Inflammatory macrophage treated with lipopolysaccharide for 1 hour (primary cell): ENCODE data around the gene PLEKHB1.

Source experiments
- DNase-seq, 2 donors: peaks; one replicate each; pipeline ENCODE4 v3.0.0-alpha.2; 2020 to 2022

The PLEKHB1 gene

DNA sequence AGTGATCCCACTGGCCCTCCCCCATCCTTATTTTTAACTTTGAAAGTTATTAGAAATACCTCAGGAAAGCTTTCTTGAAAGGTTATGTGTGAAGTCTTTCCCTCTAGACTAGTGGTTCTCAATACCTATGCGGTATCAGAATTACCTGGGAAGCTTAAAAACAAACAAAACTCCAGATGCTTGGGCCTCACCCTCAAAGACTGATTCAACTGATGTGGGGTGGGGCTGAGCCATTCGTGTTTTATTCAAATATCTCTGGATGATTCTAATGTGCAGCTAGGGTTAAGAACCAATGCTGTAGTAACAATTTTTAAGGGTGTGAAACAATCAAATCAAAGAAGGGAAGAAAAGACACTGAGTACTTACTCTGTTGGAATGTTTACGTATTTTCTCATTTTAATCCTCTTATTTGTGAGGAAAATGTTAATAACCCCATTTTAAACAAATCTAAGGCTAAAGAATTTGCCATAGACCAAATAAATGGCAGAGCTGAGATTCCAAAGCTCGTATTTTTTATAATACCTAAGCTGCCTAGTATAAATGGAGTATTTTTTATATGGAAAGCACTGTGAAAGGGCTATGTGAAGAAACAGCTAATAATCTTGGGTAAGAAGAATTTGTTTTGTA lies 47.6 kb downstream of the PLEKHB1 start:
- DNase-seq: no peak

DNA sequence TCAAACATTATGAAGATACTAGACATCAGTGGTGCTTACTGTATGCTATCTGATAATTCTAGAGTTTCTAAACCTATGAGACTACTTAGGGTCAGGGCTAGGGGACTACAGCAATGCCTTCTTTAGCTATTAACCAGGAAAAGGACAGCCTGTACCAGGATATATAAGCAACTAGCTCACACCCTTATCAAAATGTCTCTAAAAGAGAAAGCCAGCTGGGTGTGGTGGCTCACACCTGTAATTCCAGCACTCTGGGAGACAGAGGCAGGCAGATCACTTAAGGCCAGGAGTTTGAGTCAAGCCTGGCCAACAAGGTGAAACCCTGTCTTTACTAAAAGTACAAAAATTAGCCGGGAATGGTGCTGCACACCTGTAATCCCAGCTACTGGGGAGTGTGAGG lies 58.7 kb downstream of the PLEKHB1 start:
- no peak for DNase-seq

DNA sequence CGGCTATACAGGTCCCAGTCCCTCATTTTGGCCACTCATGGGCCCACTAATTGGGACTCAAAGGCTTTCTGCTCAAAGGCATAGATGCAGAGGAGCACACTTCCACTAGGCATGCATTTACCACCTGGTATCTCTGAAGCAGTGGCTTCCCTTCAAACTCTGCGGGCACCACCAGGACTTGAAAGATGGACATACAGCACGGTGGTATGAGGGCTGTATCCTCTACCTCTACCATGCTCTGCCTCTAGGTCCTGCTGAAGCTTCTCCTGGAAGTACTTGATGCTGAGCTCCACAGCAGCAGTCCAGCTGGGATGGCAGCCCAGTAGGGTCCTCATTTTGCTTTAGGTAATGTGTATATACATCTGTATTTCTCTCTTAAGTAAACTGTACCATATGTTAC lies 64.6 kb downstream of the PLEKHB1 start:
- DNase-seq: no peak
